Measurements from ENCODE around the gene IDUA.
"Not testable (repeated sequence)": the region's sequence is repeated elsewhere in the genome, so short reads cannot be mapped to it uniquely, and the experiment has no call there.

IDUA gene

DNA sequence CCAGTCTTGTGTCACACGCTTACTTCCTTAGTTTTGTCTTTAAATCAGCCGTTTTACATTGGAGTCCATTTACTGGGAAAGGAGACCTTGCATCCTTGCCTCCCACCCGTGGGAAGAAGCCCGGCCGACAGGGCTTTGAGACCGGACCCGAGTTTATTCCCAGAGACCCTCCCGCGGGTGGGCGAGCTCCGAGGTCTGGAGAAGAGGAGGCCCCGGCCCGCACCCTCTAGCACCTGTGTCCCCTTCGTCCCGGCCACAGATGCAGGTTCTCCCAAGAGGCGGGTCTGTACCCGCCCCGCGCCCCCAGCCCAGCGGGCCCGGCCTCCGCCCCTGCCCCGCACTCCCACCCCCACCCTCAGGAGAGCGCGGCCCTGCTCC, 10.1 kb downstream of the IDUA start:
- DNase-seq = no peak
- intact Hi-C loops (cut with DNase I) = no loop called here

DNA sequence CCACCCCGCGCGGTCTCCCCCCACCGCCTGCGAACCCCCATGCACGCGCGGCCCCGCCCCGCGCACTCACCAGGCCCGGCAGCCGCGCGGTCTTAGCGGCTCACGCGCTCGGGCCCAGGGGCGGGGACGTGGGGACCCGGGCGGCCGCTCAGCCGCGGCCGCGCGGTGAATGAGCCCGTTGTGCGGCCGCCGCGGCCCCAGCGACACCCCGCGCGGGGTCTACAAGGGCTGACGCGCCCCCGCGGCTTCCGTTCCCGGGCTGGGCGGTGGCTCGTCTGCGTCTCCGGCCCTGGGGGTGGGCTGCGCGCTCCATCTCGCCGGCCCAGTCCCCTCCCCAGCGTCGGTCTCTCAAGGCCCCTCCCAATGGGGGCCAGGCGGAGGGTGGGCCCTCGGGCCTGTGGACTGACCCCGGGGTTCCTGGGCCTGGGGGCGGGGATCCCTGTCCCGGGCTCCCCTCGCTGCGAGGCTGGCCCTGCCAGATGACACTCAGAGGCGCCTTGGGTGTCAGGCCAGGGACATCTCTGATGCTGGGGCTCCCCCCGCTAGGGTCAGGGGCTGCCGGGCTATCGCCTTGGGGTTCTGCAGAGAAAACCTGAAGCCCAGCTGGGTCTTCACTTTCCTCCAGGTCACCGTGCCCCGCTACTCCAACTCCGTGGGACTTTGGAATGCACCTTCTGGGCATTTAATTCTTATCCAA, 10.7 kb downstream of the IDUA start:
- intact Hi-C loops (cut with DNase I) = no loop called here
- peak in 2 of 10 donors; percentile 69 to 76 for DNase-seq

DNA sequence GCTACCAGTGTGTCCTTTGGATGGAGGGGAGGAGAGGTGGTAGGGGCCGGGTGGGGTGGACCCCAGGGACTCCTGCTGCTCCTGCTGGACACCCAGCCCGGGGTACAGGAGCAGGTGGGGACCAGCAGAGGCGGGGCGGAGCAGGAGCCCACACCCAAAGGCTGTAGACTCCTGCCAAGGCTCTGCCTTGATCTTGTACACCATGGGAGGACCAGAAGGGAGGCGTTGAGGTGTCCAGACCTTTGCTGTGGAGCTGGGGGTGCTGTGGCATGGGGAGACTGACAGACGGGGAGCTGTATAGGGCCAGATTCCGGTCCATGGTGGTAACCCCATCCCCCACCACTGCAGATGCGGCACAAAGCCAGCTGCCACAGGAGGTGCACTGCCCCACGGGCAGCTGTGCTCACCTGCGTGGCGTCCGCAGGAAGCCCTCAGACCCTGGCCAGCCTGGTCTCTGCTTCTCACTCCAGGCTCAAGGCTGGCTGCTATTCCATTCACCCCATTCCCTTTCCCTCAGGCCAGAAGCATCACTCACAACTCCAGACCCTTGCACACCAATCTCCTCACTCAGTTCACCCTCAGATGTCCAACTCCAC, 11.3 kb downstream of the IDUA start:
- intact Hi-C loops (cut with DNase I) = no loop called here
- DNase-seq = no peak

DNA sequence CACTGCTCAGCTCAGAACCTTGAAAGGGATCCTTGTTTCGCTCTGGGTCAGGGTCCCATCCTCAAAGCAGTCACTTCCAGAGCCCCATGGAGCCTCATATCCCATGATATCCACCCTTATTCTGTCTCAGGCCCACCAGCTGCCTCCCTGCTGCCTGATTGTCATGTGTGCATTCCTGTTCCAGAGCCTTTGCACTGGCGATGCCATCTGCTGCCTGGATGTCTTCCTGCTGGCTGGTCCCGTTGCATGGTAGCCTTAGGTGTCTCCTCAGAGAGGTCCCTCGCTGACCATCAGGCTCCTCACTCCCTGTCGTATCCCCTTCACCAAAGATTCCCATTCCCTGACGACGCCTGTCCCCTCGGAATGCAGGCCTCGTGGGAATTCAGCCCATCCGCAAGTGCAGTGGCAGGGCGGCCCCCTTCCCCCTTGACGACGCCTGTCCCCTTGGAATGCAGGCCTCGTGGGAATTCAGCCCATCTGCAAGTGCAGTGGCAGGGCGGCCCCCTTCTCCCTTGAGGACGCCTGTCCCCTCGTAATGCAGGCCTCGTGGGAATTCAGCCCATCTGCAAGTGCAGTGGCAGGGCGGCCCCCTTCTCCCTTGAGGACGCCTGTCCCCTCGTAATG, 12.5 kb downstream of the IDUA start:
- intact Hi-C loops (cut with DNase I) = not testable (repeated sequence)

DNA sequence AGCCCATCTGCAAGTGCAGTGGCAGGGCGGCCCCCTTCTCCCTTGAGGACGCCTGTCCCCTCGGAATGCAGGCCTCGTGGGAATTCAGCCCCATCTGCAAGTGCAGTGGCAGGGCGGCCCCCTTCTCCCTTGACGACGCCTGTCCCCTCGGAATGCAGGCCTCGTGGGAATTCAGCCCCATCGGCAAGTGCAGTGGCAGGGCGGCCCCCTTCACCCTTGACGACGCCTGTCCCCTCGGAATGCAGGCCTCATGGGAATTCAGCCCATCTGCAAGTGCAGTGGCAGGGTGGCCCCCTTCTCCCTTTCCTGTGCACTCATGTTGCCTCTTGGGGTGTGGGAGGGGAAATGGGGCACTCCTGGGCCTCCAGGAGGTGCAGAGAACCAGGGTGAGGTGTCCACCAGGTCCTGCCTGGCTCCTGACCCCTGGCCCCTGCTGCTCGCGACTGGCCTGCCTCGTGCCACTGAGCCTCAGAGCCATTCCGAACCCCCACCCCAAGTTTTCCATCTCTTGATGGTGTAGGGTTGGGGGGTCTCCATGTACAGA, 13.1 kb downstream of the IDUA start:
- intact Hi-C loops (cut with DNase I) = no loop called here
- no peak for DNase-seq

More for the DNA sequence above, 12.5 kb downstream of the IDUA start:
- not testable (repeated sequence) for DNase-seq

DNA sequence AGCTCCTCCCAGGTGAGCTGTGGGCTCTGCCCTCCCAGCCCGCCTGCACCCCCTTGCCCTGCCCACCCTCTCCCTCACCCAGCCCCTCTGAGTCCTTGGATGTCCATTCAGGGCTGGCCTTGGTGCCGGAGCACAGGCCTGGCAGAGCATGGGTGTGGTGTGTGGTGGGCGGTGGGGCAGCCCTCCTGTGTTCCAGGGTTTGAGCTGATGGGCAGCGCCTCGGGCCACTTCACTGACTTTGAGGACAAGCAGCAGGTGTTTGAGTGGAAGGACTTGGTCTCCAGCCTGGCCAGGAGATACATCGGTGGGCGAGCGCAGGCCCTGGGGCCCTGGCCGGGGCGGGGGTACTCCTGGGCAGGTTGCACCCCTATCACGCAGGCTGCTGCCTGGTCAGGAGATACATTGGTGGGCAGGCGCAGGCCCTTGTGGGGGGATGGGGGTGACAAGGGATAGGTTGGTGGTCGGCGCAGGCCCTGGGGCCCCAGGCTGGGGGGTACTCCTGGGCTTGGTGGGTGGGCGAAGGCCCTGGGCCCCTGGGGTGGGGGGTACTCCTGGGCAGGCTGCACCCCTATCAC, 13.9 kb downstream of the IDUA start:
- intact Hi-C loops (cut with DNase I) = no loop called here
- DNase-seq = no peak

DNA sequence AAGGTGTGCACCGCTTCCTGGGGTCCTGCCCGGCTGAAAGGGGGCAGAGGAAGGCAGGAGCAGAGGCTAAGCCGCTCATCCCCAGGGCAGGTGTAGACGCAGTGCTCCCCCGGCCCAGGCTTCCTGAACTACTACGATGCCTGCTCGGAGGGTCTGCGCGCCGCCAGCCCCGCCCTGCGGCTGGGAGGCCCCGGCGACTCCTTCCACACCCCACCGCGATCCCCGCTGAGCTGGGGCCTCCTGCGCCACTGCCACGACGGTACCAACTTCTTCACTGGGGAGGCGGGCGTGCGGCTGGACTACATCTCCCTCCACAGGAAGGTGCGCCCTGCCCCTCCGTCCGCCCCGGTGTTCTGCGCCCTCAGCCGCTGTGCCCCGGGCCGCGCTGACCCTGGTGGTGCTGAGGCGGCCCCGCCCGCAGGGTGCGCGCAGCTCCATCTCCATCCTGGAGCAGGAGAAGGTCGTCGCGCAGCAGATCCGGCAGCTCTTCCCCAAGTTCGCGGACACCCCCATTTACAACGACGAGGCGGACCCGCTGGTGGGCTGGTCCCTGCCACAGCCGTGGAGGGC, 14.8 kb downstream of the IDUA start:
- DNase-seq = no peak
- intact Hi-C loops (cut with DNase I) = no loop called here

DNA sequence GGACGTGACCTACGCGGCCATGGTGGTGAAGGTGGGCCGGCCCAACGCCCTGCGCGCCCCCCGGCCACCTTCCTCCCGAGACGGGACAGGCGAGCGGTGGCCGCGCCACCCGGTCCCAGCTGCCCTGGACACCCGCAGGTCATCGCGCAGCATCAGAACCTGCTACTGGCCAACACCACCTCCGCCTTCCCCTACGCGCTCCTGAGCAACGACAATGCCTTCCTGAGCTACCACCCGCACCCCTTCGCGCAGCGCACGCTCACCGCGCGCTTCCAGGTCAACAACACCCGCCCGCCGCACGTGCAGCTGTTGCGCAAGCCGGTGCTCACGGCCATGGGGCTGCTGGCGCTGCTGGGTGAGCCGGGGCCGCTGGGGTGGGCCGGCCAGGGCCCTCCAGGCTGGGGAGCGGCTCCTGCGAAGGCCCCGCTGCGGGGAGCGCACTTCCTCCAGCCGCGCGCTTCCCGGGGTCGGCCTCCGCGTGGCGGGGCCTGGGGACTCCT, 15.3 kb downstream of the IDUA start:
- no peak for DNase-seq
- intact Hi-C loops (cut with DNase I) = no loop called here

DNA sequence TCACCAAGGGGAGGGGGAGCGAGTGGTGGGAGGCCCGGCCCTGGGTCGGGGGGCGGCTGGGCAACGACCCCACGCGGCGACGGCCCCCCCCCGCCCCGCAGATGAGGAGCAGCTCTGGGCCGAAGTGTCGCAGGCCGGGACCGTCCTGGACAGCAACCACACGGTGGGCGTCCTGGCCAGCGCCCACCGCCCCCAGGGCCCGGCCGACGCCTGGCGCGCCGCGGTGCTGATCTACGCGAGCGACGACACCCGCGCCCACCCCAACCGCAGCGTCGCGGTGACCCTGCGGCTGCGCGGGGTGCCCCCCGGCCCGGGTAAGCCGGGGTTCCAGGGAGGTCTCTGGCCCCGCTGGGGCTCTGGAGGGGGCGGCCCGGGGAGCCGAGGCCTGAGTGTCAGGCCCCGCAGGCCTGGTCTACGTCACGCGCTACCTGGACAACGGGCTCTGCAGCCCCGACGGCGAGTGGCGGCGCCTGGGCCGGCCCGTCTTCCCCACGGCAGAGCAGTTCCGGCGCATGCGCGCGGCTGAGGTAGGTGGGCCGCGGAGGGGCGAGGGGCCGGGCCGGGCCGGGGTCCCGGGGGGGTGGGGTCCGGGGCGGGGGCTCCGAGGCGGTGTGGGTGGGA, 15.9 kb downstream of the IDUA start:
- DNase-seq = no peak
- intact Hi-C loops (cut with DNase I) = no loop called here

DNA sequence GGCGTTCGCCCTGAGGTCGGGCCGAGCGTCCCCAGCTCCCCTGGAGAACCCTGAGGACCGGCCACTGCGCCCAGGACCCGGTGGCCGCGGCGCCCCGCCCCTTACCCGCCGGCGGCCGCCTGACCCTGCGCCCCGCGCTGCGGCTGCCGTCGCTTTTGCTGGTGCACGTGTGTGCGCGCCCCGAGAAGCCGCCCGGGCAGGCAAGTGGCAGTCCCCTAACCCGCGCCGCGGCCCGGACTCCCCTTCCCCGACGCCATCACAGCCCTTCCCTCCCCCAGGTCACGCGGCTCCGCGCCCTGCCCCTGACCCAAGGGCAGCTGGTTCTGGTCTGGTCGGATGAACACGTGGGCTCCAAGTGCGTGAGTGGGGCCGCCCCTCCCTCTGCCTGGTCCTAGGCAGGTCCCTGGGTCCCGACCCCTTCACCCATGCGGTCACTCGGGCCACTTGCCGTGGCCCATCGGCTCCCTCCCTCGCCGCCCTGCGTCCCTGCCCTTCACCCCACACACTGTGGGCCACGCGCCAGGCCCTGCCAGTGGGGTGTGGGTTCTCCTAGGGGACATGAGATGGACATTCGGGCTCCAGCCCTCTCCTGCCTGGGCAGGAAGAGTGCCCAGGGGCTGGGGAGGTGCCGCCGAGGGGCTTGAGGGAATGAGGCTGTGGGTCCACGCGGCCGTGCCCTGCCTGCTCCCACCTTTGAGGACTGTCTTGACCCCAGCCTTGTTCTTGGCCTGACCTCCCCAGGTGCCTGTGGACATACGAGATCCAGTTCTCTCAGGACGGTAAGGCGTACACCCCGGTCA, 16.6 kb downstream of the IDUA start:
- DNase-seq = no peak
- intact Hi-C loops (cut with DNase I) = no loop called here

DNA sequence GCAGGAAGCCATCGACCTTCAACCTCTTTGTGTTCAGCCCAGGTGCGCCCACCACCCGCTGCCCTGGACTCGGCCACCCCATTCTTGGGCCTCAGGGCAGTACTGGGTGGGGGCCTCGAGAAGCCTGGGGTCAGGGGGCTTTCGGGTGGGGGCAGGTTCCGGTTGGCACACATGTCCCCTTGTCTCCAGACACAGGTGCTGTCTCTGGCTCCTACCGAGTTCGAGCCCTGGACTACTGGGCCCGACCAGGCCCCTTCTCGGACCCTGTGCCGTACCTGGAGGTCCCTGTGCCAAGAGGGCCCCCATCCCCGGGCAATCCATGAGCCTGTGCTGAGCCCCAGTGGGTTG, 17.2 kb downstream of the IDUA start:
- intact Hi-C loops (cut with DNase I) = no loop called here
- peak in 1 of 10 donors; percentile 70 for DNase-seq

DNA sequence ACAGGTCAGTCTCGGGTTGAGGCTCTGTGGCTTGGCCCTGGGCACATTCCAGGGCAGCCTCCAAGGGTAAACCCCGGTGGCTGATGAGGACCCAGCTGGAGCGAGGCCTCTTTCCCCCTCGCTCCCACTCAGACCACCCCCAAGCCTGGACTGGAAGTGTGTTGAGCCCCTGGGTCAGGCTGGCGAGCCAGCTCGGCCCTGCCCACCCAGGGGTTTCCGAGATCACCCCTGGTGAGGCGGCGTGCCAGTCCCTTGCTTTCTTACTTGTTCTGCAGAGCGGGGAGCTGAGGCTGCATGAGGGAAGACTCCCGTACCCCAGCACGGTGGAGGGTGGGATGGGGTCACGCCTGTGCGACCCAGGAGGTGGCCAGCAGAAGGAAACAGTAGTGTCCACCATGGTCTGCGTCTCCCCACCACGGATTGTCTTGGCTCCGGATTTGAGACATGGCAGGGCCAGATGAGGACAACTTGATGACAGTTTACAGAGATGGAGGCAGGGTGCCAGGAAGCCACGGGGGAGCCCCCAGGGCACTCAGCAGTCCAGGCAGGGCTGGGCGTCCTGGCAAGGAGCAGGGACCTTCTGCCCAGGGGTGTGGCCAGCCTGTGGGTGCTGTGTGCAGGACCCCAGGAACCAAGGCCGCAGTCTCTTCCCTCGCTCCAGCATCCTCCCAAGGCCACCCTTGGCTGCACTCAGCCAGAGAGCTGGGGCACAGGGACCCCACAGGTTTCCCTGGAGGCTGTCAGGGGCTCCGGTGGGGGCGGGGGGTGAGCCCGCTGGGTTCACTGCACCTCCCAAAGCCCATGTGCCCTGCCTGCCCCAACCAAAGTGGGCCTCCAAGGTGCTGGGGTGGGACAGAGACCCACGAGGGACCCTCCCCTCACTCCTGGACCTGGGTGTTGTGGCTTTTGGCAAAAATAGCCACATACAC, 18.0 kb downstream of the IDUA start:
- DNase-seq = no peak
- intact Hi-C loops (cut with DNase I) = no loop called here

DNA sequence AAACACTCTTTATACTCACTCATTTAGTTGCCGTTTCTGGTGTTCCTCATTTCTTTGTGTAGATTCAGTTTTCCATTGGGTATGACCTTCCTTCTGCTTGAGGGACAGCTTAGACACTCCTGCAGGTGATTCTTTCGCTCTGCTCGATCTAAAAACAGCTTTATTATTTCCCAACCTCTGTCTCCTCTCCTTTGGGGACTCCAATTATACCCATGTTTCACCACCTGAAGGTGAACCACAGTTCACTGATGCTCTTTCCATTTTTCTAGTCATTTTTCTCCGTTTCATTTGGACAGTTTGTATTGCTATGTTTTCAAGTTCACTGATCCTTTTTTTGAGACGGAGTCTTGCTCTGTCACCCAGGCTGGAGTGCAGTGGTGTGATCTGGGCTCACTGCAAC, 20.0 kb downstream of the IDUA start:
- intact Hi-C loops (cut with DNase I) = no loop called here
- no peak for DNase-seq

DNA sequence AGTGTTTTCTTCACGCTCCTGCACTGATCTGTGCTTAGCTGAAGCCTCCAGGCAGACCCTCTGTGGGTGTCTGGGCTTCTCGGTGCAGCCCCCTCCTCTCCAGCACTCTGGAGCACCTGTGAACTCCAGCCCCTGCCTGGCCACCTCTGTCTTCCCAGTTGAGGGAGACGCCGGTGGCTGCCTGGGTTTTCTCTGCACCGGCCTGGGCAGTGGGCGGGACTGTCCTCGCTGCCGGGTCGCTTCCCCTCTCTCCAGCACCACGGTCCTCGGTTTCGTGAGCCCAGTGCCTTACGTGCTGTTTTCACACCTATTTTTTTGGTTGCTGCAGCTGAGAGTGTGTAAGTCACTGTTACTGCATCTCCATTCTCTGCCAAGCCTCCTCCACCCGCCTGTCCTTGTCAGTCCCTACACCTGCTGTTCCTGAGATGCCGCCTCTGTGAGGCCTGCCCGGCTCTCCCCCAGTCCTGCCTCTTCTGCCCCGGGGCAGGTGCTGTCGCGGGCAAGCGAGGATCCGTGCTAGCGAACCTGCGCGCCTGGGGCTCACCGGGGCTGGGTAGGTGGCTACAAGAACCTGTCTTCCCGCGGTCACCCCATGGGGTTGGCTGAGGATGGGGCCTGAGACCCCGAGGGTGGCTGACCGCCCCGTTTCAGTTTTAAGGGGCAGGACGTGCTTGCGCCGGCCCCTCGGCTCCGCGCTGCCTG, 22.1 kb downstream of the IDUA start:
- intact Hi-C loops (cut with DNase I) = no loop called here
- peak in 1 of 10 donors; percentile 72 for DNase-seq

DNA sequence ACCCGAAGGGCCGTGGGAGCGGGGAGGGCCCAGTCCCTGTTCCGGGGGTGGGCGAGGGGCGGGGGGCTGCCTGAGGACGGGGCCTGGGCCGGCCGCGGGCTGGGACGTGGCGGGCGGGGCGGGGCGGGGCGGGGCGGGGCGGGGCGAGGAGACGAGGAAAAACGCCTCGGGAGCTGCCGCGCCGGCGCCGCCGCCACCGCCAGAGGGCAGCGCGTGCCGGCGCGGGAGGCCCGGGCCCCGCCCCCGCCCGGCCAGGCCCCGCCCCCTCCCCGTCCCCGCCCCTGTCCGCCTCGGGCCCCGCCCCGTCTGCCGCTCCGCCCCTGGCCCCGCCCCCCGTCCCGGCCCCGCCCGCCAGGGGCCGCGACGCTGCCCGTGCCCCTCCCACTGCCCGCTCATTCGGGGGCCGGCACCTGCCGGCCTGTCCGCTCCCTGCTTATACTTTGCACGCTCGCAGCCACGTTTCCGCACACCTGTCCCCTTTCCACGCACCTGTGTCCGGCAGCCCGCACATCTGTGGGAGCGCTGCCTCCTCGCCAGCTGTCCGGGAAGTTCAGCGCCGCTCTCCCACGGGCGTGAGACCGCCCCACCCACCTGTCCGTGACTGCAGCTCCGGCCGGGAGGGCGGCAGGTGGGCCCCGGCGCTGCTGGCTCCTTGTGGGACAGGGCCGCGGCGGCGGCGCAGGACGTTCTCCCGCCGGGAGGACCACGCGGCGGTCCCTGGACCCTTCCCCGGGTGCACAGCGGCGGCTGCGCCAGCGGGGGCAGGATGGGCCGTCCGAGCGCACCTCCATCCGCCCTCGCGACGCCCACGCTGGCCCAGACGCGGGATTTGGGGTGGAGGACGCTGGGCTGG, 22.9 kb downstream of the IDUA start:
- intact Hi-C loops (cut with DNase I) = no loop called here

DNA sequence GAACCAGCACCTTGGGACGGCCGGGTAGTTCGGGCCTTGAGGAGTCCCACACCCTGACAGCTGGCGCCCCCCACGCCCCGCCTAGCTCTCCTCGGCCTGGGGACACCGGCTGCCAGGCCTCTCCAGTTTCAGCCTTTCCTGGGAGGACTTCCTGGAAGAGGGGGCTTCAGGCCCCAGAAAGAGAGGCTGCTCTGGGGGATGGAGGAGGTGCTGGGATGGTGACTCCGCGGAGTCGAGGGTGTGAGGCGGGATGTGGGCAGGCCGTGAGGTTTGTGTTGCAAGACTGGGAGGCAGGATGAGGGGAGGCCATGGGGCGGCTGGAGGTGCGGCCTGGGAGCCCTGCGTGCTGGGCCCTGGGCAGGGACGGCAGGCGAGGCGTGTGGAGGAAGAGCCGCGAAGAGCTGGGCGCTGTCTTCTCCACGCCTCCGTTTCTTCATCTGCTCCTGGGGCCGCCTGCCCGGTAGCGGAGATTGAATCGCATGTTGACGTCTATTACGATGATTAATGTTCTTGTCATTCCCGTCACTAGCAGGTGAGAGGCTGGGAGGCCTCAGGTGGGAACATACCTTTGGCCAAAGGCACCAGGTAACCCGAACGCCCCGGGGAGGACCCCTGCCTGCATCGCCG, 23.7 kb downstream of the IDUA start:
- intact Hi-C loops (cut with DNase I) = no loop called here

More for the DNA sequence above, 22.9 kb downstream of the IDUA start:
- peak in 6 of 10 donors; percentile 33 to 93 (median 63) for DNase-seq

More for the DNA sequence above, 23.7 kb downstream of the IDUA start:
- no peak for DNase-seq
